Measurements from ENCODE around the gene ST14. TPM values are rescaled to one million over a fixed set of nuclear protein-coding genes. Genes with fewer than 3 reads are reported as not detected.

The ST14 gene
- polyA plus RNA-seq, 1 of the 3 experiments (the other 2 are of a cell fraction) = not detected

DNA sequence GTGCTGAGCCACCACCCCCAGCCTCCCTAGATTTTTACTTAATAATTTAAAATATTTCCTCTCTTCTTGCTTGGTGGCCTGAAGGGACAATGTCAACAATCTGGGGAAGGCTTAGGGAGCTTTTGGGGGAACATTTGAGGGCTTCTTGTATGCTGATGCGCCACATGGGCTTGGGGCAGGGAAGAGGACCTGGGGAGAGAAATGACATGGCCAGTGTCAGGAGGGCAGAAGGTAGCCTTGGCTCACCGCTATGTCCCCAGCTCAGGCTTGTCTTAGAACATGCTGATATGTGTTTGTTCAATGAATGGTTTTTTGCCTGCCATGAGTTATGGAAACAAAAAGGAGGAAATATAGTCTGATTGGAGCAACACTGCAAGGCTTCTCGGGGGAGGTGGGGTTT lies 51.6 kb downstream of the ST14 start:
- no peak overlapping the region for H3K9ac ChIP-seq
- H3K9me3 ChIP-seq = no peaks in the 10 kb centered on the region
- 88% methylated on average over 3 of the region's 3 CpGs for WGBS (ENCODE audit: low lambda C conversion rate)
- peaks cover 0 to 7% of the 10 kb centered on the region in 2 experiments; a peak in 1 of 4 replicates for H3K4me1 ChIP-seq (ENCODE audit: control insufficient read depth in 1 of 2, insufficient read depth in 2 of 2, low read depth in 1 of 2, low read length in 1 of 2)
- no peak overlapping the region for H3K27ac ChIP-seq (ENCODE audit: low read depth in 2 of 2, low read length in 1 of 2)
- no peak overlapping the region for H2AFZ ChIP-seq (ENCODE audit: low read depth)
- H3K27me3 ChIP-seq (ENCODE audit: insufficient read depth) = peaks cover 24% of the 10 kb centered on the region
- no peak overlapping the region for H3K4me2 ChIP-seq
- no peaks in the 10 kb centered on the region for H3K79me2 ChIP-seq (ENCODE audit: insufficient read depth)
- no peaks in the 10 kb centered on the region for H3F3A ChIP-seq (replicated peaks; ENCODE audit: insufficient read depth)
- TF ChIP-seq ELF1 (IDR thresholded peaks at IDR 0.05) (no peak), NRF1 (IDR thresholded peaks at IDR 0.05; ENCODE audit: low read depth, low read length) (no peak), RCOR1 (IDR thresholded peaks at IDR 0.05; ENCODE audit: low read length) (no peak), CHD2 (IDR thresholded peaks at IDR 0.05; ENCODE audit: low read length, partially characterized antibody) (no peak), YY1 (IDR thresholded peaks at IDR 0.05; ENCODE audit: low read depth) (no peak), RFX5 (IDR thresholded peaks at IDR 0.05; ENCODE audit: low read length) (no peak), FOSL2 (IDR thresholded peaks at IDR 0.05; ENCODE audit: borderline replicate concordance, low read depth) (no peak), JUND (IDR thresholded peaks at IDR 0.05) (no peak), EZH2phosphoT487 (IDR thresholded peaks at IDR 0.05; ENCODE audit: borderline replicate concordance, low read depth) (no peak), TEAD4 (IDR thresholded peaks at IDR 0.05; ENCODE audit: borderline replicate concordance, insufficient read depth) (no peak), MXI1 (IDR thresholded peaks at IDR 0.05; ENCODE audit: low read depth, low read length) (no peak), SMC3 (IDR thresholded peaks at IDR 0.05; ENCODE audit: low read depth, low read length) (no peak), RXRA (IDR thresholded peaks at IDR 0.05; ENCODE audit: borderline replicate concordance, low read depth) (no peak), FOXM1 (IDR thresholded peaks at IDR 0.05; ENCODE audit: low read depth) (no peak), RAD21 (IDR thresholded peaks at IDR 0.05; ENCODE audit: low read length) (no peak), GATA2 (CRISPR knock-in tag; IDR thresholded peaks at IDR 0.05) (no peak)
- TF ChIP-seq, protein P1, sequence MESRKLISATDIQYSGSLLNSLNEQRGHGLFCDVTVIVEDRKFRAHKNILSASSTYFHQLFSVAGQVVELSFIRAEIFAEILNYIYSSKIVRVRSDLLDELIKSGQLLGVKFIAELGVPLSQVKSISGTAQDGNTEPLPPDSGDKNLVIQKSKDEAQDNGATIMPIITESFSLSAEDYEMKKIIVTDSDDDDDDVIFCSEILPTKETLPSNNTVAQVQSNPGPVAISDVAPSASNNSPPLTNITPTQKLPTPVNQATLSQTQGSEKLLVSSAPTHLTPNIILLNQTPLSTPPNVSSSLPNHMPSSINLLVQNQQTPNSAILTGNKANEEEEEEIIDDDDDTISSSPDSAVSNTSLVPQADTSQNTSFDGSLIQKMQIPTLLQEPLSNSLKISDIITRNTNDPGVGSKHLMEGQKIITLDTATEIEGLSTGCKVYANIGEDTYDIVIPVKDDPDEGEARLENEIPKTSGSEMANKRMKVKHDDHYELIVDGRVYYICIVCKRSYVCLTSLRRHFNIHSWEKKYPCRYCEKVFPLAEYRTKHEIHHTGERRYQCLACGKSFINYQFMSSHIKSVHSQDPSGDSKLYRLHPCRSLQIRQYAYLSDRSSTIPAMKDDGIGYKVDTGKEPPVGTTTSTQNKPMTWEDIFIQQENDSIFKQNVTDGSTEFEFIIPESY (IDR thresholded peaks at IDR 0.05; ENCODE audit: borderline replicate concordance, low read depth) = no peak
- TF ChIP-seq, protein P2, sequence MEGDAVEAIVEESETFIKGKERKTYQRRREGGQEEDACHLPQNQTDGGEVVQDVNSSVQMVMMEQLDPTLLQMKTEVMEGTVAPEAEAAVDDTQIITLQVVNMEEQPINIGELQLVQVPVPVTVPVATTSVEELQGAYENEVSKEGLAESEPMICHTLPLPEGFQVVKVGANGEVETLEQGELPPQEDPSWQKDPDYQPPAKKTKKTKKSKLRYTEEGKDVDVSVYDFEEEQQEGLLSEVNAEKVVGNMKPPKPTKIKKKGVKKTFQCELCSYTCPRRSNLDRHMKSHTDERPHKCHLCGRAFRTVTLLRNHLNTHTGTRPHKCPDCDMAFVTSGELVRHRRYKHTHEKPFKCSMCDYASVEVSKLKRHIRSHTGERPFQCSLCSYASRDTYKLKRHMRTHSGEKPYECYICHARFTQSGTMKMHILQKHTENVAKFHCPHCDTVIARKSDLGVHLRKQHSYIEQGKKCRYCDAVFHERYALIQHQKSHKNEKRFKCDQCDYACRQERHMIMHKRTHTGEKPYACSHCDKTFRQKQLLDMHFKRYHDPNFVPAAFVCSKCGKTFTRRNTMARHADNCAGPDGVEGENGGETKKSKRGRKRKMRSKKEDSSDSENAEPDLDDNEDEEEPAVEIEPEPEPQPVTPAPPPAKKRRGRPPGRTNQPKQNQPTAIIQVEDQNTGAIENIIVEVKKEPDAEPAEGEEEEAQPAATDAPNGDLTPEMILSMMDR (IDR thresholded peaks at IDR 0.05) = no peak
- TF ChIP-seq, protein P3, sequence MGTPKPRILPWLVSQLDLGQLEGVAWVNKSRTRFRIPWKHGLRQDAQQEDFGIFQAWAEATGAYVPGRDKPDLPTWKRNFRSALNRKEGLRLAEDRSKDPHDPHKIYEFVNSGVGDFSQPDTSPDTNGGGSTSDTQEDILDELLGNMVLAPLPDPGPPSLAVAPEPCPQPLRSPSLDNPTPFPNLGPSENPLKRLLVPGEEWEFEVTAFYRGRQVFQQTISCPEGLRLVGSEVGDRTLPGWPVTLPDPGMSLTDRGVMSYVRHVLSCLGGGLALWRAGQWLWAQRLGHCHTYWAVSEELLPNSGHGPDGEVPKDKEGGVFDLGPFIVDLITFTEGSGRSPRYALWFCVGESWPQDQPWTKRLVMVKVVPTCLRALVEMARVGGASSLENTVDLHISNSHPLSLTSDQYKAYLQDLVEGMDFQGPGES (IDR thresholded peaks at IDR 0.05; ENCODE audit: low read depth, low read length) = no peak
- TF ChIP-seq, protein P4, sequence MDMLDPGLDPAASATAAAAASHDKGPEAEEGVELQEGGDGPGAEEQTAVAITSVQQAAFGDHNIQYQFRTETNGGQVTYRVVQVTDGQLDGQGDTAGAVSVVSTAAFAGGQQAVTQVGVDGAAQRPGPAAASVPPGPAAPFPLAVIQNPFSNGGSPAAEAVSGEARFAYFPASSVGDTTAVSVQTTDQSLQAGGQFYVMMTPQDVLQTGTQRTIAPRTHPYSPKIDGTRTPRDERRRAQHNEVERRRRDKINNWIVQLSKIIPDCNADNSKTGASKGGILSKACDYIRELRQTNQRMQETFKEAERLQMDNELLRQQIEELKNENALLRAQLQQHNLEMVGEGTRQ (IDR thresholded peaks at IDR 0.05; ENCODE audit: borderline replicate concordance, low read depth, low read length) = no peak
- H3K4me3 ChIP-seq (ENCODE audit: low read depth in 2 of 2, low read length in 1 of 2) = no peak overlapping the region
- H3K36me3 ChIP-seq (replicated peaks in 1 of 2; ENCODE audit: control insufficient read depth in 1 of 2, insufficient read depth in 2 of 2, low read length in 1 of 2) = no peaks in the 10 kb centered on the region
- ChIA-PET POLR2A (no interaction called here), CTCF (interaction anchor here (1.1 to 2.2 kb wide), 2 partner anchors 25 to 651 kb away, joined by 3 to 7 read pairs; no protein-coding TSS in a partner anchor)
- no peak for DNase-seq
- no peaks in the 10 kb centered on the region for H4K20me1 ChIP-seq (ENCODE audit: insufficient read depth)
- no peaks in the 10 kb centered on the region for H3K9me2 ChIP-seq

Data from SK-N-SH (cell line).